Panc1 (cell line): ENCODE results near the gene SLC7A7. TPM values are rescaled to one million over a fixed set of nuclear protein-coding genes. Genes with fewer than 3 reads are reported as not detected.
"Not testable (repeated sequence)": the region's sequence is repeated elsewhere in the genome, so short reads cannot be mapped to it uniquely, and the experiment has no call there.

ENCODE experiments used
- ATAC-seq: fragments of 200-7000 bp; cut with Tn5 transposase; 2 replicates; pipeline ENCODE4 v1.9.1; 2020; ENCODE audit warnings: mild to moderate bottlenecking, moderate library complexity
- BruUV-seq: library from RNA; stranded (reverse); fragments of 400-500 nt; replicated peaks from 2 replicates; lab custom pipeline; 2021; lab: Mats Ljungman, UMichigan
- CTCF ChIA-PET: fragments of 300-600 bp; sonication (Branson Sonifier 250); formaldehyde crosslinking; loops from one replicate; lab custom pipeline; 2022; ENCODE audit warnings: antibody characterized with exemption; lab: Charles Lee
- POLR2A ChIA-PET: fragments of 300-600 bp; sonication (Branson Sonifier 250); formaldehyde crosslinking; loops from one replicate; lab custom pipeline; 2022; ENCODE audit warnings: antibody characterized with exemption; lab: Charles Lee
- DNase-seq: peaks from one replicate; pipeline ENCODE4 v3.0.0-alpha.2; 2010; ENCODE audit warnings: low read depth, low spot score
- H3K27ac ChIP-seq: 2 replicates; pipeline ENCODE4 v1.5.1; 2011; ENCODE audit warnings: mild to moderate bottlenecking, low read length, inconsistent platforms
- H3K27me3 ChIP-seq: fragments of 200-500 bp; sonication (Bioruptor generic); 2 replicates; pipeline ENCODE4 v1.6.0; 2014; ENCODE audit warnings: low read length, inconsistent platforms; ENCODE audit not compliant: control insufficient read depth, insufficient read depth
- H3K36me3 ChIP-seq: fragments of 200-500 bp; sonication (Bioruptor generic); 2 replicates; pipeline ENCODE4 v1.5.1; 2014; ENCODE audit warnings: inconsistent platforms, mild to moderate bottlenecking, low read length, moderate library complexity; ENCODE audit not compliant: control insufficient read depth, insufficient read depth
- H3K4me1 ChIP-seq: 2 replicates; pipeline ENCODE4 v1.5.1; 2011; ENCODE audit warnings: inconsistent platforms, mild to moderate bottlenecking, low read length, moderate library complexity; ENCODE audit not compliant: control insufficient read depth, insufficient read depth
- H3K4me3 ChIP-seq, 2 experiments: 2 replicates each; pipeline ENCODE4 v1.5.1; 2011 to 2012; ENCODE audit warnings: low read depth in 2 of 2, low read length in 2 of 2, mild to moderate bottlenecking in 2 of 2, inconsistent platforms in 1 of 2, moderate library complexity in 1 of 2
- H3K9me3 ChIP-seq: fragments of 200-500 bp; sonication (Bioruptor generic); 2 replicates; pipeline ENCODE4 v1.5.1; 2014; ENCODE audit warnings: low read depth, mild to moderate bottlenecking, inconsistent platforms, low read length, moderate library complexity; ENCODE audit not compliant: control insufficient read depth, insufficient read depth
- POLR2AphosphoS5 ChIP-seq: IDR thresholded peaks from 2 replicates; pipeline ENCODE4 v1.6.1; 2012; ENCODE audit warnings: mild to moderate bottlenecking, low read depth, low read length, moderate library complexity
- SIN3A ChIP-seq: IDR thresholded peaks from 2 replicates; pipeline ENCODE4 v1.6.1; 2012; ENCODE audit warnings: low read depth, mild to moderate bottlenecking, low read length, moderate library complexity, borderline replicate concordance; ENCODE audit not compliant: insufficient read depth
- TCF7L2 ChIP-seq: IDR thresholded peaks from 2 replicates; pipeline ENCODE4 v1.6.1; 2011; ENCODE audit warnings: mild to moderate bottlenecking, low read depth, low read length, inconsistent platforms
- in situ Hi-C: cut with HindIII; loops from 2 replicates; pipeline ENCODE4 v1.10.0; 2016; ENCODE audit warnings: low sequenced_read_pairs, low pct_unique_long_range_greater_than_20kb
- intact Hi-C: fragments of 100-400 bp; cut with micrococcal nuclease; formaldehyde crosslinking; loops from one replicate; pipeline ENCODE4 v1.10.0; 2022; ENCODE audit not compliant: unreplicated experiment
- total RNA-seq: library from RNA; stranded (reverse); gene quantifications from one replicate; pipeline ENCODE4 v1.2.1, GENCODE V29; 2021; ENCODE audit not compliant: unreplicated experiment
- TF ChIP-seq, protein P1 (sequence below): fragments of 450-650 bp; IDR thresholded peaks from 2 replicates; pipeline ENCODE4 v1.5.1; 2017; ENCODE audit warnings: mild to moderate bottlenecking
- TF ChIP-seq, protein P2 (sequence below), 2 experiments: IDR thresholded peaks; 2 replicates each; pipeline ENCODE4 v1.6.1; 2011 to 2012; ENCODE audit warnings: low read depth in 2 of 2, control low read depth in 1 of 2, low read length in 1 of 2, mild to moderate bottlenecking in 1 of 2, moderate library complexity in 1 of 2; ENCODE audit not compliant: insufficient read depth in 1 of 2

SLC7A7 gene
- total RNA-seq, 1 experiment from 2014 or later, result 0.85 TPM

DNA sequence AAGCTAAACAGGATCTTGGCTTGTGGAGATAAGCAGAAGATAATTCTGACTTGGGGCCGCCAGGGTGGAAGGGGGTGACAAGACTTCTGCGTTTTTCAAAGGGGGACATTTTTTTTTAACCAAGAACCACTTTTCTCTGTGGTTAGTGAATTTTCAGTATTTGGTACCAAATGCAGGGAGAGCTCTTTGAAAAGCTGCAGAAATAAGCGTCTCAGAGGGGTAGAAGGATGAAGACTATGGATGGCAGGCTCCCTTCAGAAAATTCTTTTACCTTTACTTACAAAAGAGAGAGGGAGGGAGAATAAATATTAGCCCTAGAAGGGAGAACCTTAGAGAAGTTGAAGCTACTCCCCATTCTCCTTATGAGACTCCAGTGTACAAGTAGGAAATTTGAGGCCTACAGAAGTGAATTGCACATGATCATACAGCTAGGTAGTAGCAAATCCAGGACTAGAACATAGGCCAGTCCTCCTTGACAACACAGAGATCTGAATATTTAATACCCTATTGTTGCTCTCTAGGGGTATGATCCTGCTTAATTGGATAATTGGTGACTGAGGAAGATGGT is 15.3 kb upstream of the SLC7A7 start:
- no peak for DNase-seq
- peaks cover 4% of the 10 kb centered on the region; the same call in 1 of the 2 replicates for H3K4me1 ChIP-seq
- H3K27ac ChIP-seq, result peak overlapping the region; percentile 86
- no peak for ATAC-seq
- H3K4me3 ChIP-seq, result peak overlapping the region; percentile 70 to 75
- in situ Hi-C loops (no loop called here), intact Hi-C loops (no loop called here)
- no peaks in the 10 kb centered on the region for H3K27me3 ChIP-seq
- ChIA-PET POLR2A (no interaction called here), CTCF (interaction anchor here (0.8 kb wide), 1 partner anchor 22 kb away, joined by 4 read pairs; no protein-coding TSS in a partner anchor)
- TF ChIP-seq TCF7L2, result no peak
- TF ChIP-seq, protein P1, sequence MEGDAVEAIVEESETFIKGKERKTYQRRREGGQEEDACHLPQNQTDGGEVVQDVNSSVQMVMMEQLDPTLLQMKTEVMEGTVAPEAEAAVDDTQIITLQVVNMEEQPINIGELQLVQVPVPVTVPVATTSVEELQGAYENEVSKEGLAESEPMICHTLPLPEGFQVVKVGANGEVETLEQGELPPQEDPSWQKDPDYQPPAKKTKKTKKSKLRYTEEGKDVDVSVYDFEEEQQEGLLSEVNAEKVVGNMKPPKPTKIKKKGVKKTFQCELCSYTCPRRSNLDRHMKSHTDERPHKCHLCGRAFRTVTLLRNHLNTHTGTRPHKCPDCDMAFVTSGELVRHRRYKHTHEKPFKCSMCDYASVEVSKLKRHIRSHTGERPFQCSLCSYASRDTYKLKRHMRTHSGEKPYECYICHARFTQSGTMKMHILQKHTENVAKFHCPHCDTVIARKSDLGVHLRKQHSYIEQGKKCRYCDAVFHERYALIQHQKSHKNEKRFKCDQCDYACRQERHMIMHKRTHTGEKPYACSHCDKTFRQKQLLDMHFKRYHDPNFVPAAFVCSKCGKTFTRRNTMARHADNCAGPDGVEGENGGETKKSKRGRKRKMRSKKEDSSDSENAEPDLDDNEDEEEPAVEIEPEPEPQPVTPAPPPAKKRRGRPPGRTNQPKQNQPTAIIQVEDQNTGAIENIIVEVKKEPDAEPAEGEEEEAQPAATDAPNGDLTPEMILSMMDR, result no peak
- TF ChIP-seq POLR2AphosphoS5, result no peak
- TF ChIP-seq, protein P2, sequence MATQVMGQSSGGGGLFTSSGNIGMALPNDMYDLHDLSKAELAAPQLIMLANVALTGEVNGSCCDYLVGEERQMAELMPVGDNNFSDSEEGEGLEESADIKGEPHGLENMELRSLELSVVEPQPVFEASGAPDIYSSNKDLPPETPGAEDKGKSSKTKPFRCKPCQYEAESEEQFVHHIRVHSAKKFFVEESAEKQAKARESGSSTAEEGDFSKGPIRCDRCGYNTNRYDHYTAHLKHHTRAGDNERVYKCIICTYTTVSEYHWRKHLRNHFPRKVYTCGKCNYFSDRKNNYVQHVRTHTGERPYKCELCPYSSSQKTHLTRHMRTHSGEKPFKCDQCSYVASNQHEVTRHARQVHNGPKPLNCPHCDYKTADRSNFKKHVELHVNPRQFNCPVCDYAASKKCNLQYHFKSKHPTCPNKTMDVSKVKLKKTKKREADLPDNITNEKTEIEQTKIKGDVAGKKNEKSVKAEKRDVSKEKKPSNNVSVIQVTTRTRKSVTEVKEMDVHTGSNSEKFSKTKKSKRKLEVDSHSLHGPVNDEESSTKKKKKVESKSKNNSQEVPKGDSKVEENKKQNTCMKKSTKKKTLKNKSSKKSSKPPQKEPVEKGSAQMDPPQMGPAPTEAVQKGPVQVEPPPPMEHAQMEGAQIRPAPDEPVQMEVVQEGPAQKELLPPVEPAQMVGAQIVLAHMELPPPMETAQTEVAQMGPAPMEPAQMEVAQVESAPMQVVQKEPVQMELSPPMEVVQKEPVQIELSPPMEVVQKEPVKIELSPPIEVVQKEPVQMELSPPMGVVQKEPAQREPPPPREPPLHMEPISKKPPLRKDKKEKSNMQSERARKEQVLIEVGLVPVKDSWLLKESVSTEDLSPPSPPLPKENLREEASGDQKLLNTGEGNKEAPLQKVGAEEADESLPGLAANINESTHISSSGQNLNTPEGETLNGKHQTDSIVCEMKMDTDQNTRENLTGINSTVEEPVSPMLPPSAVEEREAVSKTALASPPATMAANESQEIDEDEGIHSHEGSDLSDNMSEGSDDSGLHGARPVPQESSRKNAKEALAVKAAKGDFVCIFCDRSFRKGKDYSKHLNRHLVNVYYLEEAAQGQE (IDR thresholded peaks at IDR 0.05; ENCODE audit: insufficient read depth in 1 of 2, low read depth in 2 of 2, low read length in 1 of 2), result no peak
- no peak for TF ChIP-seq SIN3A
- TSS peak; percentile 95 for BruUV-seq
- H3K9me3 ChIP-seq, result no peaks in the 10 kb centered on the region
- peaks cover 10% of the 10 kb centered on the region for H3K36me3 ChIP-seq

DNA sequence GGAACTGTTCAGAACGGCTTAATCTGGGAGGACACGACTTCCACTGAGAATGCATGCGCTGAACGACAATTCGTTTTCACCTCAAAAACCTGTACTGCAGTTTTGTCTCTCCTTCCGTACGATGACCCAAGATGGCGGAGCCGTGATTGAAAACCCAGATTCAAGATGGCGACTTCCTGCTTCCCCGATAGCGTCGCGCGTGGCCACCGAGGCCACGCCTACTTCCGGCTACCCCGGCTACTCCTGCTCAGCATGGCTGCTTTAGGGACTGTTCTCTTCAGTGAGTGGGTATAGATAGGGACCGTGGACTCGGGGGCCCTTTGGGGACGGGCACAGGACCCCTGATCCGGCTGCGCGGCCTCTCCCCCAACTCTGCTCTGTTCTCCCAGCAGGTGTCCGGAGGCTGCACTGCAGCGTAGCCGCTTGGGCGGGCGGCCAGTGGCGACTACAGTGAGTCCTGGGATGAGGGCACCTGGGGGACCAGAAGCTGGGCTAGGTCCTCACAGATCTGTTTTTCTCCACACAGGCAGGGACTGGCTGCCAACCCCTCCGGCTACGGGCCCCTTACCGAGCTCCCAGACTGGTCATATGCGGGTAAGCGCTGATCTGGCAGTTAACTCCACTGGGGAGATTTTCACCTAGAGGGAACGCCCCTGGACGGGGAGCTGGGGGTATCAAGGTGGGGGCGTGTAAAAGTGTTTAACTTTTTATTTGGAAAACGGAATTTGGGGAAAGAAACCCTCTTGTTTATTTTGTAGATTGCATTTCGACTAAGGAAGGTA is 14.6 kb upstream of the SLC7A7 start, which contains the start of gene MRPL52:
Gene MRPL52, plus strand, starts transcription at position 227 of the 782 bp plus-strand sequence. Its CDS starts 26 bp downstream, at position 253.
- in situ Hi-C loops (no loop called here), intact Hi-C loops (no loop called here)
- ChIA-PET POLR2A (no interaction called here), CTCF (interaction anchor here (0.8 kb wide), 1 partner anchor 23 kb away, joined by 4 read pairs; no protein-coding TSS in a partner anchor)
- peak within 1 kb of the TSS; percentile 86 for H3K27ac ChIP-seq
- peak; percentile 97 for ATAC-seq
- 0 out of 2 replicates have a peak, but pooled peaks have one; percentile 44 for TF ChIP-seq SIN3A
- TF ChIP-seq TCF7L2, result no peak
- TF ChIP-seq POLR2AphosphoS5, result peak; percentile 79
- peaks cover 5% of the 10 kb centered on the region; the same call in 1 of the 2 replicates for H3K4me1 ChIP-seq
- peaks cover 10% of the 10 kb centered on the region for H3K36me3 ChIP-seq
- no peak for DNase-seq
- H3K27me3 ChIP-seq, result no peaks in the 10 kb centered on the region
- no TSS peak for BruUV-seq
- H3K9me3 ChIP-seq, result no peaks in the 10 kb centered on the region
- H3K4me3 ChIP-seq, result peak within 1 kb of the TSS; percentile 70 to 75

DNA sequence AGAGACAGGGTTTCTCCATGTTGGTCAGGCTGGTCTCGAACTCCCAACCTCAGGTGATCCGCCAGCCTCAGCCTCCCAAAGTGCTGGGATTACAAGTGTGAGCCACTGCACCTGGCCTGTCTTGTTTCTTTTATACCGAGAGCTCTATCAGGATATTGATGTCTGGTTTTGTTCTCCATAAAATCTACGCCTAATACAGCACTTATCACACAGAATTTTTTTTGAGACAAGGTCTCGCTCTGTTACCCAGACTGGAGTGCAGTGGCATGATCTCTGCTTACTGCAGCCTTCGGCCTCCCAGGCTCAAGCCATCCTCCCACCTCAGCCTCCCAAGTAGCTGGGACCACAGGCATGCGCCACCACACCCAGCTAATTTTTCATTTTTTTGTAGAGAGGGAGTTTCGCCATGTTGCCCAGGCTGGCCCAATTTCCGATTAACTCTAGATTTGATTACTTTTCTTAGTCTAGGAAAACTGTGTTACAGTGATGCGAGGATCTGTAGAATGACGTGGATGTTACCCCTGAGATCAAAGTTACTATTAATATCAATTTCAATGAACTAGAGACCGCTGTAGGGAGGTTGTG is 13.9 kb upstream of the SLC7A7 start:
- in situ Hi-C loops, ATAC-seq, H3K27me3 ChIP-seq, H3K9me3 ChIP-seq, CTCF ChIA-PET, H3K36me3 ChIP-seq, BruUV-seq, POLR2A ChIA-PET, DNase-seq, intact Hi-C loops, H3K4me1 ChIP-seq: not testable (repeated sequence)
- Histone ChIP-seq H3K27ac (peak overlapping the region; percentile 86), H3K4me3 (peak overlapping the region in 1 of 2 experiments; percentile 75; a peak in 2 of 4 replicates)
